WTC11 (cell line): Measurements from ENCODE around the gene VPS41. TPM values are rescaled to one million over a fixed set of nuclear protein-coding genes. Genes with fewer than 3 reads are reported as not detected.

Experiments used
- ATAC-seq: fragments of 200-7000 bp; cut with Tn5 transposase; 2 replicates; pipeline ENCODE4 v1.10.0; 2021; ENCODE audit warnings: mild to moderate bottlenecking, moderate library complexity
- CTCF ChIA-PET: fragments of 300-600 bp; sonication (Branson Sonifier 250); formaldehyde crosslinking; loops from one replicate; lab custom pipeline; 2021; ENCODE audit warnings: antibody characterized with exemption; lab: Charles Lee
- POLR2A ChIA-PET: fragments of 350-600 bp; sonication (Branson Sonifier 250); formaldehyde crosslinking; loops from one replicate; lab custom pipeline; 2021; ENCODE audit warnings: antibody characterized with exemption; lab: Charles Lee
- DNase-seq: peaks from one replicate; pipeline ENCODE4 v3.0.0; 2021; ENCODE audit warnings: low spot score
- H3K27ac Mint-ChIP-seq: 2 replicates; pipeline ENCODE4 v1.8.0; 2021; ENCODE audit warnings: mixed read lengths
- H3K27me3 Mint-ChIP-seq: 2 replicates; pipeline ENCODE4 v1.8.0; 2021; ENCODE audit warnings: low read depth, mild to moderate bottlenecking, moderate library complexity, mixed read lengths
- H3K36me3 Mint-ChIP-seq: 2 replicates; pipeline ENCODE4 v1.8.0; 2021; ENCODE audit warnings: mixed read lengths
- H3K4me1 Mint-ChIP-seq: 2 replicates; pipeline ENCODE4 v1.8.0; 2022; ENCODE audit warnings: mixed read lengths
- H3K4me3 Mint-ChIP-seq: 2 replicates; pipeline ENCODE4 v1.8.0; 2021; ENCODE audit warnings: mild to moderate bottlenecking, moderate library complexity, mixed read lengths
- H3K9me3 Mint-ChIP-seq: 2 replicates; pipeline ENCODE4 v1.8.0; 2021; ENCODE audit warnings: mixed read lengths
- ATF2 ChIP-seq: sonication (generic); formaldehyde crosslinking; IDR thresholded peaks from 2 replicates; pipeline ENCODE4 v1.8.1; 2022; ENCODE audit warnings: low read depth, missing genetic modification reagents, borderline replicate concordance
- ATF3 ChIP-seq: sonication (generic); formaldehyde crosslinking; conservative IDR thresholded peaks from 2 replicates; pipeline ENCODE4 v1.8.1; 2022; ENCODE audit warnings: mild to moderate bottlenecking, missing genetic modification reagents
- ATF6 ChIP-seq: sonication (generic); formaldehyde crosslinking; IDR thresholded peaks from 2 replicates; pipeline ENCODE4 v1.8.1; 2023; ENCODE audit warnings: mild to moderate bottlenecking, missing genetic modification reagents
- CDX4 ChIP-seq: fragments of 250-450 bp; sonication (Bioruptor Pico); IDR thresholded peaks from 2 replicates; pipeline ENCODE4 v1.9.0; 2021; ENCODE audit warnings: moderate library complexity, mild to moderate bottlenecking, inconsistent platforms, borderline replicate concordance
- FOXK1 ChIP-seq: sonication (generic); formaldehyde crosslinking; IDR thresholded peaks from 2 replicates; pipeline ENCODE4 v1.8.0; 2022; ENCODE audit warnings: mild to moderate bottlenecking, moderate library complexity, missing genetic modification reagents
- FOXP1 ChIP-seq: sonication (generic); formaldehyde crosslinking; IDR thresholded peaks from 2 replicates; pipeline ENCODE4 v1.8.0; 2022; ENCODE audit warnings: missing genetic modification reagents, mild to moderate bottlenecking, moderate library complexity, borderline replicate concordance
- GRHL2 ChIP-seq: fragments of 250-450 bp; sonication (Bioruptor Pico); IDR thresholded peaks from 2 replicates; pipeline ENCODE4 v1.8.0; 2022; ENCODE audit warnings: mild to moderate bottlenecking, moderate library complexity; ENCODE audit not compliant: insufficient replicate concordance, severe bottlenecking
- HMGXB4 ChIP-seq: sonication (generic); formaldehyde crosslinking; IDR thresholded peaks from 2 replicates; pipeline ENCODE4 v1.8.1; 2023; ENCODE audit warnings: mild to moderate bottlenecking, moderate library complexity, missing genetic modification reagents
- JUN ChIP-seq: sonication (generic); formaldehyde crosslinking; IDR thresholded peaks from 2 replicates; pipeline ENCODE4 v1.8.0; 2023; ENCODE audit warnings: mild to moderate bottlenecking, missing genetic modification reagents
- NFATC4 ChIP-seq: fragments of 250-450 bp; sonication (Bioruptor Pico); IDR thresholded peaks from 2 replicates; pipeline ENCODE4 v1.9.0; 2021; ENCODE audit warnings: mild to moderate bottlenecking
- RELA ChIP-seq: sonication (generic); formaldehyde crosslinking; IDR thresholded peaks from 2 replicates; pipeline ENCODE4 v1.8.1; 2022; ENCODE audit warnings: missing genetic modification reagents, mild to moderate bottlenecking, borderline replicate concordance
- RORB ChIP-seq: fragments of 250-450 bp; sonication (Bioruptor Pico); IDR thresholded peaks from 2 replicates; pipeline ENCODE4 v1.9.0; 2021; ENCODE audit warnings: mild to moderate bottlenecking
- SMAD4 ChIP-seq: sonication (generic); formaldehyde crosslinking; IDR thresholded peaks from 2 replicates; pipeline ENCODE4 v1.8.0; 2022; ENCODE audit warnings: mild to moderate bottlenecking, missing genetic modification reagents
- ZNF138 ChIP-seq: sonication (generic); formaldehyde crosslinking; conservative IDR thresholded peaks from 2 replicates; pipeline ENCODE4 v1.8.1; 2022; ENCODE audit warnings: mild to moderate bottlenecking, moderate library complexity, missing genetic modification reagents
- ZNF263 ChIP-seq: sonication (generic); formaldehyde crosslinking; IDR thresholded peaks from 2 replicates; pipeline ENCODE4 v1.8.1; 2022; ENCODE audit warnings: low read depth, mild to moderate bottlenecking, moderate library complexity, missing genetic modification reagents
- ZNF425 ChIP-seq: fragments of 250-450 bp; sonication (Bioruptor Pico); conservative IDR thresholded peaks from 2 replicates; pipeline ENCODE4 v1.9.0; 2021; ENCODE audit warnings: mild to moderate bottlenecking
- ZNF512 ChIP-seq: sonication (generic); formaldehyde crosslinking; IDR thresholded peaks from 2 replicates; pipeline ENCODE4 v1.8.1; 2022; ENCODE audit warnings: missing genetic modification reagents, borderline replicate concordance
- ZNF671 ChIP-seq: fragments of 250-450 bp; sonication (Bioruptor Pico); IDR thresholded peaks from 2 replicates; pipeline ENCODE4 v1.8.0; 2021; ENCODE audit warnings: mild to moderate bottlenecking
- total RNA-seq: library from RNA; stranded (reverse); gene quantifications from 3 replicates; pipeline ENCODE4 v1.2.3, GENCODE V29; 2021

Gene VPS41
- total RNA-seq, 1 experiment from 2014 or later: 50.3 TPM

- TF ChIP-seq ATF2 (CRISPR knock-in tag) (no peak), NFATC4 (no peak), JUN (no peak), GRHL2 (CRISPR knock-in tag) (no peak), RORB (no peak), ZNF138 (CRISPR knock-in tag) (no peak), ATF6 (CRISPR knock-in tag) (no peak), RELA (CRISPR knock-in tag) (no peak), HMGXB4 (CRISPR knock-in tag) (no peak), ZNF671 (no peak), FOXK1 (CRISPR knock-in tag) (no peak), FOXP1 (CRISPR knock-in tag) (no peak)
- POLR2A ChIA-PET: no interaction called here
- no peaks in the 10 kb centered on the region for H3K36me3 Mint-ChIP-seq
- H3K4me3 Mint-ChIP-seq: no peak overlapping the region
- no peak for DNase-seq
- no peaks in the 10 kb centered on the region for H3K27me3 Mint-ChIP-seq
- peak; percentile 81 for ATAC-seq
- CTCF ChIA-PET: no interaction called here
- H3K9me3 Mint-ChIP-seq: no peaks in the 10 kb centered on the region
- 0 out of 2 replicates have a peak overlapping the region, but pooled peaks have one; percentile 40 for H3K27ac Mint-ChIP-seq
- peaks cover 4% of the 10 kb centered on the region for H3K4me1 Mint-ChIP-seq
Observed at GRCh38 chr7:38675494-38676106, 233.4 kb downstream of the VPS41 start.

- Mint-ChIP-seq H3K27me3 (no peaks in the 10 kb centered on the region), H3K36me3 (no peaks in the 10 kb centered on the region), H3K9me3 (no peaks in the 10 kb centered on the region), H3K27ac (no peak overlapping the region), H3K4me1 (peaks cover 4% of the 10 kb centered on the region)
- no peak for ATAC-seq
- POLR2A ChIA-PET: no interaction called here
- no peak for DNase-seq
- CTCF ChIA-PET: no interaction called here
- no peak for TF ChIP-seq CDX4 (CRISPR knock-in tag)
- no peak for TF ChIP-seq ZNF512 (CRISPR knock-in tag)
- no peak for TF ChIP-seq ZNF263
- no peak for TF ChIP-seq ATF3
- TF ChIP-seq SMAD4 (CRISPR knock-in tag): no peak
- TF ChIP-seq ZNF425: no peak
- TF ChIP-seq, all 79 proteins: peak for 0
- H3K4me3 Mint-ChIP-seq: no peak overlapping the region
Observed at GRCh38 chr7:38674513-38674912, 234.5 kb downstream of the VPS41 start.
